Stimulated activated naive CD8-positive, alpha-beta T cell treated with anti-CD3 and anti-CD28 coated beads, Interleukin-15, amount 100 ng/mL, for 72 hours (primary cell): ENCODE data around the gene RAB20.

ENCODE experiments used
- ATAC-seq: fragments of 150-1000 bp; cut with Tn5 transposase; 2 replicates; pipeline ENCODE4 v1.10.0; 2021; ENCODE audit warnings: mild to moderate bottlenecking, moderate library complexity
- DNase-seq, 2 donors: peaks; one replicate each; pipeline ENCODE4 v3.0.0; 2021 to 2022
- H3K27ac Mint-ChIP-seq, 2 donors: one replicate each; pipeline ENCODE4 v1.8.0; 2022; ENCODE audit warnings: mild to moderate bottlenecking in 2 of 2, mixed read lengths in 2 of 2, moderate library complexity in 2 of 2
- H3K27me3 Mint-ChIP-seq: one replicate; pipeline ENCODE4 v1.8.0; 2022; ENCODE audit warnings: mixed read lengths
- H3K4me1 Mint-ChIP-seq: one replicate; pipeline ENCODE4 v1.8.0; 2022; ENCODE audit warnings: mild to moderate bottlenecking, mixed read lengths
- H3K4me3 Mint-ChIP-seq, 2 donors: one replicate each; pipeline ENCODE4 v1.8.0; 2022; ENCODE audit warnings: mild to moderate bottlenecking in 2 of 2, mixed read lengths in 2 of 2, moderate library complexity in 1 of 2
- H3K9me3 Mint-ChIP-seq, 2 donors: one replicate each; pipeline ENCODE4 v1.8.0; 2022; ENCODE audit warnings: mixed read lengths in 2 of 2

RAB20 gene

DNA sequence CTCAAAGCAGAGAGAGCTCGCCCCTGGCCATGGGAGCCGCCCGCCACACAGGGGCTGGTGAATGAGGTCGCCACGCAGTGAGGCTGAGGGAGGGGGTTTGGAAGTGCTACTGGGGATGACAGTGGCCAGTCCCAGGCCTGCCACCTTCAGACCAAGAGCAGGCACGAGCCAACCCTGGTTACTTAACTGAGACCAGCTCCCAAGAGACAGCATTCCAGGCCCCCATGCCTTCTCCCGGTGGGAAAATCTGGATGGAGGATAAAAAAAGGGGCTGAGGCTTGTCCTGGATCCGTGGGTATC, 43.3 kb downstream of the RAB20 start:
- H3K9me3 Mint-ChIP-seq: no peaks in the 10 kb centered on the region
- H3K27ac Mint-ChIP-seq: no peak overlapping the region

DNA sequence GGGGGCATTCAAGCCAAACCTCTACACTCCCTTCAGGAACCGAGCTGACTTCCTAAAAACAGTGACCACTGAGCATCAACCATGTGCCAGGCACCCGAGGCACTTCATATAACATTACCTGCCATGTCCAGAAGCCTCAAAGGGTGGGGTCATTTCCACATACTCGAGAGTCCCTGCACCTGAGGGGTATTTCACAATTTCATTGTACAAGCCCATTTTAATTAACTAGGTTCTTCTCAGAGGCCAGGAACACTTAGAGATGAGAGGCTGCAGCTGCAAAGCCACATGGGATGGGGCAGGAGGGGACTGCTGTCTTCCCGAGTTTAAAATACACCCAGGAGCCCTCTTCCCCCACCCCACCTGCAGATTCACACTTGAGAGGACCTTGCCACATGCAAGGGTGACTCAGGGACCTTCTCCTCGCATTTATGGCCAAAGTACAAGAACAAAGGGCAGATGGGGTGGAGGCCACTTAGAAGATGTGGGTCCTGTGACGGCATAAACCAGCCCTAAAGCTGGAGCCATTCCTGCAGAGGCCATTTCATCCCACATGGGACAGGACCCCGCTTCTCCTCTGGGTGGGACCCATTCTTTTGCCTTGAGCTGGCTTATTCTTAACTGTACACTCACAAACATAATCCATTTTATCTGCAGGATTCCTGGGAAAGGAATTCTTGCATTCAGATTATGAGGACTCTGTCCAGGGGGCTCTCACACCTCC, 43.9 kb downstream of the RAB20 start:
- H3K27ac Mint-ChIP-seq: no peak overlapping the region
- no peak for ATAC-seq
- H3K4me1 Mint-ChIP-seq: peaks cover 31% of the 10 kb centered on the region
- no peaks in the 10 kb centered on the region for H3K9me3 Mint-ChIP-seq
- no peak overlapping the region for H3K4me3 Mint-ChIP-seq
- no peak for DNase-seq
- no peaks in the 10 kb centered on the region for H3K27me3 Mint-ChIP-seq

More for the DNA sequence above, 43.3 kb downstream of the RAB20 start:
- no peak for ATAC-seq
- no peak overlapping the region for H3K4me3 Mint-ChIP-seq
- no peak for DNase-seq
- H3K4me1 Mint-ChIP-seq: peaks cover 31% of the 10 kb centered on the region
- H3K27me3 Mint-ChIP-seq: no peaks in the 10 kb centered on the region

DNA sequence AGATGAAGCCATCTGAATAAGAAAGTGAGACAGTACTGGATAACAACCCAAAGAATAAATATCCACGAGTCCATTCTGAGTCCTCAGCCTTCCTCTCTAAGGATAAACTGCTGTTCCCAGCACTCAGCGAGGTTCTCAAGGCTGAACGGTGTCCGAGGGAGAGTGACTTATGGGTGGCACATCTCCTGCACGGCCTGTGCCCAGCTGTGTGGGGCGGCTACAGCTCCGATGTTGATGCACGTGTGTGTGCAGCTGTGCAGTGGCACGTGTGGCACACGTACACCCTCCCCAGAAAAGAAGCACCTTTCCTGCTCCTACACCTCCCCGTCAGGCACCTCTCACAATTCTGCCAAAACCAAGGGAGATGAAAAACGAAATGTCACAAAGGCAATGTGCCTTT, 45.0 kb downstream of the RAB20 start:
- ATAC-seq (no peak), DNase-seq (no peak)
- no peaks in the 10 kb centered on the region for H3K27me3 Mint-ChIP-seq
- H3K4me3 Mint-ChIP-seq: no peak overlapping the region
- H3K9me3 Mint-ChIP-seq: no peaks in the 10 kb centered on the region
- peaks cover 31% of the 10 kb centered on the region for H3K4me1 Mint-ChIP-seq
- no peak overlapping the region for H3K27ac Mint-ChIP-seq

DNA sequence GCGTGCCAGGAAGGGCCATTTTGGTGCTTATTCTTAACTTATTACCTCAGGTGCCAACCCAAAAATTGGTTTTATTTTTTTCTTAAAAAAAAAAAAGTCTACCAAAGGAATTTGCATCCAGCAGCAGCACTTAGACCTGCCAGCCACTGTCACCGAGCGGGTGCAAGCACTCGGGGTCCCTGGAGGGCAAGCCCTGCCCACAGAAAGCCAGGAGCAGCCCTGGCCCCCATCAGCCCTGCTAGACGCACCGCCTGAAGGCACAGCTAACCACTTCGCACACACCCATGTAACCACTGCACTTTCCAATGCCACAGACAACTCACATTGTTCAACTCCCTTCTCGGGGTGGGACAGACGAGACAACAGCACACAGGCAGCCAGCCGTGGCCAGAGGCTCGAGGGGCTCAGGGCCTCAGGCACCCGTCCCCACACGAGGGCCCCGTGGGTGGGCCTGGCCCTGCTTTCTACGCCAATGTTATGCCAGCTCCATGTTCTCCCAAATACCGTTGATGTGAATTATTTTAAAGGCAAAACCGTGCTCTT, 49.3 kb downstream of the RAB20 start:
- ATAC-seq: no peak
- H3K27me3 Mint-ChIP-seq: peaks cover 22% of the 10 kb centered on the region
- peaks cover 31% of the 10 kb centered on the region for H3K4me1 Mint-ChIP-seq
- DNase-seq: no peak
- H3K4me3 Mint-ChIP-seq: no peak overlapping the region
- H3K9me3 Mint-ChIP-seq: no peaks in the 10 kb centered on the region
- H3K27ac Mint-ChIP-seq: no peak overlapping the region

DNA sequence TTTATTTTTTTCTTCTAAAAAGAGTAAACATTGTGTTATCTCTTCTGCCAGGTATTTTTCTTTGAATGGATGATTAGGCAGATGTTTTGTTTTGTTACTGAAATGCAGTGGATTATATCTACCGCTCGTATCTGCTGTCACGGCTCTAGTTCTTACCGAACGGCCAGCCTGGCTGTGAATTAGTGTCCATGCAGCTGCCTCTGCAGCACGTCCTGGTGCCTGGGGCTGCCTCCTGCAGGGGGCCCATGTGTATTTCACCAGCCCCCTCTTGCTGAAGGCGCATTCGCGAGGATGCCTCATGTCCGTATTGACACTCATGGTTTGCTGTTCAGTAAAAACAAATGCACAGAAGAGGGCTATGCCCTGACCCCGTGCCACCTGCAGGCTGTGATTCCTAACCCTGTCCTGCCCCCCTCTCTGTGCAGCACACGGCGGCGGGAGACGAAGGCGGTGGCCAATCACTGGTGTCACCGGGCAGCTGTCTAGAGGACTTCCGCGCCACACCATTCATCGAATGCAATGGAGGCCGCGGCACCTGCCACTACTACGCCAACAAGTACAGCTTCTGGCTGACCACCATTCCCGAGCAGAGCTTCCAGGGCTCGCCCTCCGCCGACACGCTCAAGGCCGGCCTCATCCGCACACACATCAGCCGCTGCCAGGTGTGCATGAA, 49.9 kb downstream of the RAB20 start:
- Mint-ChIP-seq H3K27me3 (peaks cover 22% of the 10 kb centered on the region), H3K9me3 (no peaks in the 10 kb centered on the region), H3K27ac (no peak overlapping the region), H3K4me1 (peaks cover 31% of the 10 kb centered on the region), H3K4me3 (no peak overlapping the region)
- ATAC-seq (no peak), DNase-seq (no peak)

DNA sequence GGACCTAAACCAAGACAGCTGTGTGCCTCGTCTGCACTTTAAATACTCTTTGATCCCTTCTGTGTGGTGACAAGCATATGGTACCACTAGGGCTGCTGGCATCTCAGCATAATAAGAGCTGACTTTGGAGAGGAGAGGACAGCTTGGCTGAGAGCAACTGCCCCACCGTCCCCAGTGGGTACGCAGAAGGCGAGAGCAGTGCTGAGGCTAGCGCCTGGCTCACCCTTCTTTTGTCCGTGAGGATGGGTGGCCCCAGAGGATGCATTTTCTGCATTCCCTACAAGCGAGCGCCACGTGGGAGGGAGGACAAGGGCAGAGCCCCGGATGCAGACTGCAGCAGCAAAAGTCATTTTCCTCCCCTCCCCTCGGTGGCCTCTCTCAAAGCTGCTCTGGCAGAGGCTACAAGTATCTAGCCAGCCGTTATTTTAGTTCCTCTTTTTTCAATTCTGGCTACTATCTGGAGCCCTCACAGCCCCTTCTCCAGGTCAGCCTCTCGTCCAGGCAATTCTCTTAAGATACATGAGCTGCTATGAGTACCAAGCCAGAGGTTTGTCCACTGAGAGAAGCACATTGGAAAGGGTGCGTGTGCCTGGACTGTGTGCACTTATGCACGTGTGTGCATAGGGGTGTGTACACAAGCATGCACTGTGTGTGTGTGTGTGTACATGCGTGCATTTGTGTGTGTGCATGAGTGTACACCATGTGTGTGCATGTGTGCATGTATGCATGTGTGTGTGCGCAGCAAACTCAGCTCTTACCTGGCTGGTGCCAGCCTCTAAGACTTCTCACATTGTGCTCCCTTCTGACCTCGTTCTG, 51.3 kb downstream of the RAB20 start:
- H3K9me3 Mint-ChIP-seq: no peaks in the 10 kb centered on the region
- H3K4me1 Mint-ChIP-seq: peaks cover 19% of the 10 kb centered on the region
- no peak overlapping the region for H3K4me3 Mint-ChIP-seq
- DNase-seq: no peak
- H3K27me3 Mint-ChIP-seq: peaks cover 22% of the 10 kb centered on the region
- ATAC-seq: no peak
- H3K27ac Mint-ChIP-seq: peak overlapping the region in 1 of 2 donors; percentile 72

DNA sequence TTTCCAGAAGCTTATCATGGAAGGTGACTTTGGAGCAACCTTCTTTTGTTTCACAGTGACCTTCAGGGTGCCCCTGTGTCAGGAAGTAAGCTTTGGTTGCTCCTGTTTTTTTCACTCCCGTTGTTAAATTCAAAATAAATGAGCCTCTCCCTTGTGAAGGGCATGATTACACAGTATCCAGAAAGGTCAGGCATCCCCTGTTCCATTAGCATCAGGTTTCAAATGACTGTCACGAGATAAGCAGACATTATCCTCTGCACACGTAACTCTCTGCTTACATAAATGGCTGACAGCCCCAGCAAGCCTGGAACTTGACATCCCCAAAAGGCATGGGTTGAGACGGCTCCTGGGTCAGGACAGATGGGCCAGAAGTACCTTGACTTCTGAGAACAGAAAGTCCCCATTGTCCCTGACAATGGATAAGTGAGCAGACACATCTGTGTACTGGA, 52.0 kb downstream of the RAB20 start:
- Mint-ChIP-seq H3K27me3 (peaks cover 22% of the 10 kb centered on the region), H3K4me3 (no peak overlapping the region), H3K27ac (no peak overlapping the region), H3K9me3 (no peaks in the 10 kb centered on the region), H3K4me1 (peaks cover 12% of the 10 kb centered on the region)
- ATAC-seq: no peak
- DNase-seq: no peak

DNA sequence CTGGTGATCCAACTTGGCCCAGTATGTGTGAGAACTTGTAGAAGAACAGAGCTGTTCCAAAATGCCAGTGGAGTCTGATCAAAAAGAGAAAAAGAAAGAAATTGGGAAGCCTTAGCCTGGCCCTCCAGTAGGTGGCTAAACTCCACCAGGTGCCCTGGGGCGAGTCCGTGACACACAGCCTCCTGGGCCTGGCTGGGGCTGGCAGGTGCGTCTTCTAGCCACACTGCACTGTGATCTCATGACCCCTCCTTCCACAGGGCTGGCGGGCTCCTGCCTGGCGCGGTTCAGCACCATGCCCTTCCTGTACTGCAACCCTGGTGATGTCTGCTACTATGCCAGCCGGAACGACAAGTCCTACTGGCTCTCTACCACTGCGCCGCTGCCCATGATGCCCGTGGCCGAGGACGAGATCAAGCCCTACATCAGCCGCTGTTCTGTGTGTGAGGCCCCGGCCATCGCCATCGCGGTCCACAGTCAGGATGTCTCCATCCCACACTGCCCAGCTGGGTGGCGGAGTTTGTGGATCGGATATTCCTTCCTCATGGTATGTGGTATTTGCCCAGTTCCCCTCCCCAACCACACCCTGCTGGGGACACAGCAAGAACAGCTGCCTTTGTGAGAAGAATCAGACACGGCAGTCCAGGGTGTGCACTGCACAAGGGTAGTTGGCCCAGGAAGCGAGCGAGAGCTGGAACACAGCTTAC, 53.7 kb downstream of the RAB20 start:
- H3K4me1 Mint-ChIP-seq: peaks cover 12% of the 10 kb centered on the region
- ATAC-seq (peak; percentile 36), DNase-seq (no peak)
- peaks cover 22% of the 10 kb centered on the region for H3K27me3 Mint-ChIP-seq
- H3K27ac Mint-ChIP-seq: no peak overlapping the region
- H3K9me3 Mint-ChIP-seq: no peaks in the 10 kb centered on the region
- no peak overlapping the region for H3K4me3 Mint-ChIP-seq

DNA sequence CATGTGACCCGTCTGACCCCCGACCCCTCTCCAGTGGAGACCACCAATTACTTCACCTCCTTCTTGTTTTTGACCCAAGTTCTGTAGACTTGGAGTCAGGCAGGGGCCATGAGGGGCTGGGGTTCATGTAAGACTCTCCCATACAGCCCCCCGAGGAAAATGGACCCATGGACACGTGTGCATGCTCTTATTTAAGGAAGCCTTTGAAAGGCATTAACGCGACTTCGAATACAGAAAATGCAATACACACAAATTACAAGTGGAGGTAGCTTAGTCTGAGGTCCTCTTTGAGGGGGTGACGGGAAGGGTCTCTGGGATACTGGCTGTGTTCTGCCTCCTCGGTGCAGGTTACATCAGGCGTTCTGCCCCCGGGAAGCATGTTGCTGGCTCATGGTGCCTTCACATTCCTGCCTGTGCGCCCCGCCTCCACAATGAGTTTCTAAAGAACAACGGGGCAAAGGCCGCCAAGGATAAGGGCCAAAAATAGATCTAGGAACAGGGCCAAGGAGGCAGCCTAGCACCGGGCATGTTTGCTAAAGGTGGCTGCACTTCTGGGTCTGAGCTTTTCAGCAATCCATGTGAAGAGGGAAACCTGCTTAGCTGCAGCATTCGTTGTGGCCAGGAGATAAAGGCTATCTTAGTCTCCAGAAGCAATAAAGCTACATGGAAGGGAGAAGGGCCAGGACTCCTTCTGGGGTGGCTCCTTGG, 54.5 kb downstream of the RAB20 start:
- Mint-ChIP-seq H3K27ac (no peak overlapping the region), H3K4me3 (no peak overlapping the region), H3K4me1 (peaks cover 12% of the 10 kb centered on the region), H3K9me3 (no peaks in the 10 kb centered on the region), H3K27me3 (peaks cover 22% of the 10 kb centered on the region)
- no peak for DNase-seq
- ATAC-seq: no peak

DNA sequence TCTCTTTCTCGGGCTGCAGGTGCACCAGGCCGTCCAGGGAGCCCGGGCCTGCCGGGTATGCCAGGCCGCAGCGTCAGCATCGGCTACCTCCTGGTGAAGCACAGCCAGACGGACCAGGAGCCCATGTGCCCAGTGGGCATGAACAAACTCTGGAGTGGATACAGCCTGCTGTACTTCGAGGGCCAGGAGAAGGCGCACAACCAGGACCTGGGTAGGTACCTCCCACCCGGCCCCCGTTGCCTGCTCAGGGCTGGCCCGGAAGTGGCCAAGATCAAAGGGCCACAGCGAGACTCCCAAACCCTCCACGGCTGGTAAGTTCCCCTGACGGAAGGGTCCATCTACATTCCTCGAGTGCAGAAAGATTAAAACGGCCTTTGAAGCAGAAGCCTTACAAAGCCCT, 55.1 kb downstream of the RAB20 start:
- no peak for DNase-seq
- no peak for ATAC-seq
- Mint-ChIP-seq H3K27ac (no peak overlapping the region), H3K27me3 (peaks cover 22% of the 10 kb centered on the region), H3K9me3 (no peaks in the 10 kb centered on the region), H3K4me3 (no peak overlapping the region), H3K4me1 (peaks cover 12% of the 10 kb centered on the region)

DNA sequence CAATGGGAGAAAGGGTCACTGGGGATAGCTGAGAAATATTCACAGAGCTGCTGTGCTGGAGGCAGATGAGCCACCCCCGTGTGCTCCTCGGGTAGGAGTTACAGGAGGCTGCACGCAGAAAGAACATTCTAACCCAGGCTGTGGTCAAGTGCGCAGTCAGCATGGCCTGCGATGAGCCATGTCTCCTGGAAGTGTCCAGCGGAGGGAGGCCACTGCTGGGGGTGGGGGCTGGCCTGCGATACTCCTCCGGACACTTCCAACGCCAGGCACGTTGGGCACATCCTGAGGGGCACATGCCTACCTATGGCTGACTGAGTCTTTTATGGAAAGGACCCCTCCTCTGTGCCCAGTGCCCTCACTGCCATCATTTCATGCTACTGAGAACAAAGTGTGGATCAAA, 55.9 kb downstream of the RAB20 start:
- Mint-ChIP-seq H3K27ac (no peak overlapping the region), H3K27me3 (peaks cover 27% of the 10 kb centered on the region), H3K4me1 (peaks cover 12% of the 10 kb centered on the region), H3K4me3 (no peak overlapping the region), H3K9me3 (peaks cover 0 to 6% of the 10 kb centered on the region in 2 donors)
- ATAC-seq: no peak
- DNase-seq: no peak

DNA sequence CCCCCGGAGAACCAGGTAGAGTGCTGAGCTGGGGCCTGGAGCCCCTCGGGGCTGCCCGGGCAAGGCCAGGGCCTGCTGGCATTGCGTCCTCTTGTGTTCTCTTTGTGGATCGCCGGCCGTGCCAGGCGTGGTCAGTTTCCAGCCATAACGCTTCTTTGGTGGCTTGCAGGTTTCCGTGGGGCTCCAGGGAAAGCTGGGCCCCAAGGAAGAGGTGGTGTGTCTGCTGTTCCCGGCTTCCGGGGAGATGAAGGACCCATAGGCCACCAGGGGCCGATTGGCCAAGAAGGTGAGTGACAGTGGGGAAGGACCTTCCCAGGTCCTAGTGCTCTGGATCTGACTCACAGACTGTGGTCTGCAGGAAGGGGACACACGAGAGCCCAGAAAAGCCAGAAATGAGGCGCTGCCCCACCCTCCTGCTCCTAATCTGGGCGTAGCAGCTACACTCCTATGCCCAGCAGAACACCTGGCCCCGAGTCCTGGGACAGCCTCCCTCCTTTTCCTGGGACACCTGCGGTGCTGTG, 57.5 kb downstream of the RAB20 start:
- Mint-ChIP-seq H3K27ac (no peak overlapping the region), H3K9me3 (peaks cover 0 to 8% of the 10 kb centered on the region in 2 donors), H3K27me3 (peaks cover 19% of the 10 kb centered on the region), H3K4me3 (no peak overlapping the region), H3K4me1 (no peaks in the 10 kb centered on the region)
- DNase-seq: no peak
- no peak for ATAC-seq

DNA sequence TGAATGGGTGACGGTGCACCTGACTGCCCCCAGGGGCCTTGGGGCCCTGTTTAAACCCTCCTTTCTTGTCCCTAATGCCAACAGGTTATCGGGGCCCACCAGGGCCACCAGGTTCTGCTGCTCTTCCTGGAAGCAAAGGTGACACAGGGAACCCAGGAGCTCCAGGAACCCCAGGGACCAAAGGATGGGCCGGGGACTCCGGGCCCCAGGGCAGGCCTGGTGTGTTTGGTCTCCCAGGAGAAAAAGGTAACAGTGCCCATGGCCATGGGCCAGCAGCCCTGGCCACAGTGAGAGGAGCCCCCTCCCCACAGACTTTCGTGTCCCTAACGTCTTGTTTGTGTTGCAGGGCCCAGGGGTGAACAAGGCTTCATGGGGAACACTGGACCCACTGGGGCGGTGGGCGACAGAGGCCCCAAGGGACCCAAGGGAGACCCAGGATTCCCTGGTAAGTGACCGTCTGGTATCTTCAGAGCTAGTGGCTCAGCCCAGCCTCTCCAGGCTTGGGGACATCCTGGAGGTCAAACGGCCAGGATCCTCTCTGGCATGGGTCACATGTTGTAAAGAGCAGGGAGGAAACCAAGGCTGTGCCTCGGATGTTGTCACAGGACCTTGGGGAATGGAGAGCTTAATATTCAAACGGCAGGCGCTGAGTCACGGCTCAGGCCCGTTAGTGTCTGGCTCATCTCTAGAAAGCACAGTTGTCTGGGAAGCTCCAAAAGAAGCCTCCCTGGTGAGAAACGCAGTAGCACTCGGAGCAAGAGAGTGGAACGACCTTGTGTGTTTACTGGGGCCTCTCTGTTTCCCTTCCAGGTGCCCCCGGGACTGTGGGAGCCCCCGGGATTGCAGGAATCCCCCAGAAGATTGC, 58.3 kb downstream of the RAB20 start:
- H3K4me1 Mint-ChIP-seq: no peaks in the 10 kb centered on the region
- DNase-seq: no peak
- H3K27ac Mint-ChIP-seq: no peak overlapping the region
- peaks cover 19% of the 10 kb centered on the region for H3K27me3 Mint-ChIP-seq
- peaks cover 0 to 8% of the 10 kb centered on the region in 2 donors for H3K9me3 Mint-ChIP-seq
- no peak overlapping the region for H3K4me3 Mint-ChIP-seq
- no peak for ATAC-seq

DNA sequence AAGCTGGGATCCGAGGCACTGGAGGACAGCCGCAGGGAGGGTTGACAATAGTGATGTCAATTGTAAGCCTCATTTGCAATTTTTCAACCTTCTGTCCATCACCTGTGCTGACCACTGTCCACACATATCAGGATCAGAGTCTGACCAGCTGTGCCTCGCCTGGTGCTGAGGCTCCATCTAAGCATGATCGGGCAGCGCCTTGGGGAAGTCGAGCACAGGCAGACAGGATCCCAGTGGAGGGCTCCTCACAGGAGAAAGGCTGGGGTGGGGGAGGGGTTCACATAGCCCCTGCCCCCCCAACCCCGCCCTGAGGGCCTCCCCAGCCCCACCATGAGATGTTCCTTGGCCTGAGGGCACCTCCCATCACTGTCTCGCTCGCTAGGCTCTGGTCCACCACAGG, 60.3 kb downstream of the RAB20 start:
- Mint-ChIP-seq H3K4me3 (no peak overlapping the region), H3K9me3 (peaks cover 0 to 8% of the 10 kb centered on the region in 2 donors), H3K4me1 (no peaks in the 10 kb centered on the region), H3K27me3 (peaks cover 11% of the 10 kb centered on the region), H3K27ac (no peak overlapping the region)
- DNase-seq (no peak), ATAC-seq (no peak)
